GM12891 (cell line): Measurements from ENCODE around the gene SEPTIN12. TPM values are rescaled to one million over a fixed set of nuclear protein-coding genes. Genes with fewer than 3 reads are reported as not detected.

ENCODE experiments used
- DNase-seq: peaks from one replicate; pipeline ENCODE4 v3.0.0; 2011; ENCODE audit warnings: low spot score; ENCODE audit not compliant: insufficient read length
- FAIRE-seq: peaks from 2 replicates; lab custom pipeline; 2011; peaks lifted over from hg19 to GRCh38; lab: Jason Lieb, UNC
- PAX5 ChIP-seq: IDR thresholded peaks from 2 replicates; pipeline ENCODE4 v1.6.1; 2011; ENCODE audit warnings: low read length, moderate library complexity, mild to moderate bottlenecking; ENCODE audit not compliant: insufficient read depth, severe bottlenecking
- POLR2A ChIP-seq: IDR thresholded peaks from 2 replicates; pipeline ENCODE4 v1.6.1; 2011; ENCODE audit warnings: low read depth, low read length, control low read depth
- POLR2AphosphoS5 ChIP-seq: IDR thresholded peaks from 2 replicates; pipeline ENCODE4 v1.6.1; 2011; ENCODE audit warnings: low read depth, low read length, control low read depth
- POU2F2 ChIP-seq: IDR thresholded peaks from 2 replicates; pipeline ENCODE4 v1.6.1; 2011; ENCODE audit warnings: low read depth, mild to moderate bottlenecking, control low read depth, low read length, moderate library complexity
- SPI1 ChIP-seq: IDR thresholded peaks from 2 replicates; pipeline ENCODE4 v1.6.1; 2011; ENCODE audit warnings: low read depth, low read length, control low read depth
- TAF1 ChIP-seq: IDR thresholded peaks from 2 replicates; pipeline ENCODE4 v1.6.1; 2011; ENCODE audit warnings: low read depth, low read length, control low read depth
- polyA plus RNA-seq: library from polyadenylated mRNA; unstranded; fragments of >200 nt; gene quantifications from one replicate; pipeline ENCODE4 v1.2.1, GENCODE V29; 2012; ENCODE audit warnings: low read depth, missing spikeins, inconsistent platforms; ENCODE audit not compliant: missing spikeins

The SEPTIN12 gene
- polyA plus RNA-seq, result not detected

- TF ChIP-seq PAX5 (no peak), POLR2AphosphoS5 (no peak), TAF1 (no peak), POU2F2 (no peak), SPI1 (no peak), POLR2A (no peak)
- DNase-seq (no peak), FAIRE-seq (no peak)
Measured at GRCh38 chr16:4787627-4788482, at the start of gene SEPTIN12. Gene SEPTIN12 (minus strand): TSS chr16:4788345. CDS start chr16:4787645, 700 bp downstream.

DNA sequence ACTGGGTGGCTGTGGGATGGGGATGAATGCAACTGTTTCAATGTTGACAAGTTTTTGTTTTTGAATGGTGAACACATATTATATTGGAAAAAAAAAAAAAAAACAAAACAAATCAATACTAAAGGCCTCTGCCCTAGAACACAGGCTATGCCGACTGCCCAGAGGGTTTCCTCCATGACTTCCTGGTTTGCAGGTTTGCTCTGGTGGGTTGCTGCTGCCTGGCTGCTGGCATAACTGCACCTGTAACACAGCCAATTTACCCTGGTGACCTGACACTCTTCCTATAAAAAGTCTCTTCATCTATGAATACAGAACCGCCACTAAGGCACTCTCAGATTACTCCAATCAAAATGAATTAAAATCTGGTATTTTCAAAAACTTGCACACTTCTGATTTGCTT lies 48.6 kb upstream of the SEPTIN12 start:
- TF ChIP-seq POLR2AphosphoS5, result no peak
- TF ChIP-seq PAX5, result no peak
- TF ChIP-seq POLR2A, result no peak
- TF ChIP-seq POU2F2, result no peak
- TF ChIP-seq SPI1, result no peak
- FAIRE-seq (no peak), DNase-seq (no peak)

- DNase-seq (no peak), FAIRE-seq (no peak)
- TF ChIP-seq PAX5 (no peak), POLR2AphosphoS5 (no peak), POU2F2 (no peak), POLR2A (no peak), SPI1 (no peak), TAF1 (no peak)
Measured at GRCh38 chr16:4833584-4833983, 45.4 kb upstream of the SEPTIN12 start.

DNA sequence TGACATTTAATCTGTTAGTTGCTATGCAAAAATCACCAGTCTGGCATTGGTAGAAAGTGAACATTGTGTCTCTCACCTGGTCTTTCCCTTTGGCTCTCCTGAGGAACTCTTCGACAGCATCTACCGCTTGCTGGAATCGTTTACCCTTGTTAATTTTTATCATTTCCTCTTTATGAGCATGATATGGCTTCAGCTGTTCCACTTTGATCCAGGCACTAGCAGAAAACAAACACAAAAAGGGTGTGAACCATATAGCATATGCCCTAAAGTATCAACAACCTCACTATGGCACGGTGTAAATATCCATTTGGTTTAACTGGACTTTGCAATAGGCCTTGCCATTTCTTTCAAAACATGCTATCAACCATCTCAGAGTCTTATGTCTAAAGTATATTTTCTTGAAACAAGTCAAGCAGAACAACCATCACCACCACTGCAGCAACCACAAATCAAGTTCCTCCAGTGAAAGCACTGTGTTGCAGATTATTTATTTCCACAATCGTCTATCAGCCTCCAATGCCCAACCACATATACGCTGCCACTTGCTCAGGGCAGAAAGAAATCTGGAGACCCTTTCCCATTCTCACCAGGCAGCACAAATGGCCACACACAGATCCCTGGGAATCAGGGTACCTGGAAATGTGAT lies 44.7 kb upstream of the SEPTIN12 start:
- FAIRE-seq (no peak), DNase-seq (no peak)
- TF ChIP-seq POU2F2, result no peak
- no peak for TF ChIP-seq PAX5
- TF ChIP-seq TAF1, result no peak
- no peak for TF ChIP-seq POLR2A
- TF ChIP-seq POLR2AphosphoS5, result no peak
- TF ChIP-seq SPI1, result no peak

- no peak for DNase-seq
- TF ChIP-seq TAF1 (no peak), PAX5 (no peak), SPI1 (no peak), POLR2AphosphoS5 (no peak), POU2F2 (no peak), POLR2A (no peak)
- no peak for FAIRE-seq
Measured at GRCh38 chr16:4831616-4832015, 43.5 kb upstream of the SEPTIN12 start.

- TF ChIP-seq POLR2A, result no peak
- no peak for TF ChIP-seq SPI1
- TF ChIP-seq POLR2AphosphoS5, result no peak
- no peak for TF ChIP-seq TAF1
- no peak for TF ChIP-seq PAX5
- TF ChIP-seq POU2F2, result no peak
- DNase-seq (no peak), FAIRE-seq (no peak)
Measured at GRCh38 chr16:4830408-4830807, 42.3 kb upstream of the SEPTIN12 start.

GRCh38 chr16:4828567-4829321 lies 40.6 kb upstream of the SEPTIN12 start:
- no peak for FAIRE-seq
- no peak for DNase-seq
- TF ChIP-seq POLR2AphosphoS5 (no peak), POU2F2 (no peak), TAF1 (no peak), POLR2A (no peak), SPI1 (no peak), PAX5 (no peak)

GRCh38 chr16:4826980-4827379 lies 38.8 kb upstream of the SEPTIN12 start:
- no peak for DNase-seq
- no peak for TF ChIP-seq POLR2A
- TF ChIP-seq PAX5, result no peak
- TF ChIP-seq TAF1, result no peak
- no peak for TF ChIP-seq POLR2AphosphoS5
- no peak for FAIRE-seq

- FAIRE-seq, result no peak
- TF ChIP-seq POLR2AphosphoS5 (no peak), SPI1 (no peak), TAF1 (no peak), PAX5 (no peak), POLR2A (no peak), POU2F2 (no peak)
- no peak for DNase-seq
Measured at GRCh38 chr16:4826526-4826925, 38.4 kb upstream of the SEPTIN12 start.
